ENCODE results near the gene LGR6.

GRCh38 chr1:202234331-202235002, 40.9 kb downstream of the LGR6 start:
- TF ChIP-seq CTCF (IDR thresholded peaks at IDR 0.05; ENCODE audit: low read depth, low read length) (no peak), EZH2phosphoT487 (IDR thresholded peaks at IDR 0.05; ENCODE audit: low read depth) (no peak)
